NT2/D1 (cell line): Measurements from ENCODE around the gene RUNX1.

Experiments used
- YY1 ChIP-seq: IDR thresholded peaks from 2 replicates; pipeline ENCODE4 v1.6.1; 2011; ENCODE audit not compliant: insufficient read length, insufficient read depth
- ZNF274 ChIP-seq: IDR thresholded peaks from 2 replicates; pipeline ENCODE4 v1.6.1; 2011; ENCODE audit warnings: mild to moderate bottlenecking, low read depth, low read length

- no peak for TF ChIP-seq ZNF274
- TF ChIP-seq YY1: no peak
These were observed 23.5 kb upstream of the RUNX1 start for GRCh38 chr21:35072557-35072956.
